ENCODE data around the gene CA5B. TPM values are rescaled to one million over a fixed set of nuclear protein-coding genes. Genes with fewer than 3 reads are reported as not detected.
"Not testable (repeated sequence)": the region's sequence is repeated elsewhere in the genome, so short reads cannot be mapped to it uniquely, and the experiment has no call there.

Gene CA5B
- total RNA-seq, 4 donors from 2014 or later = 7.2 to 14.0 (median 11.8) TPM

GRCh38 chrX:15755091-15755490 lies 17.0 kb downstream of the CA5B start:
- no peak for DNase-seq (ENCODE audit: low spot score in 2 of 2)
- no peak overlapping the region for H3K4me3 ChIP-seq (ENCODE audit: low read depth, poor library complexity, severe bottlenecking)
- 89 to 90% methylated on average over 2 of the region's 2 CpGs for WGBS, 2 donors
- intact Hi-C loops (cut with DNase I; ENCODE audit: low total_unique reads) = no loop called here
- TF ChIP-seq, protein P1, sequence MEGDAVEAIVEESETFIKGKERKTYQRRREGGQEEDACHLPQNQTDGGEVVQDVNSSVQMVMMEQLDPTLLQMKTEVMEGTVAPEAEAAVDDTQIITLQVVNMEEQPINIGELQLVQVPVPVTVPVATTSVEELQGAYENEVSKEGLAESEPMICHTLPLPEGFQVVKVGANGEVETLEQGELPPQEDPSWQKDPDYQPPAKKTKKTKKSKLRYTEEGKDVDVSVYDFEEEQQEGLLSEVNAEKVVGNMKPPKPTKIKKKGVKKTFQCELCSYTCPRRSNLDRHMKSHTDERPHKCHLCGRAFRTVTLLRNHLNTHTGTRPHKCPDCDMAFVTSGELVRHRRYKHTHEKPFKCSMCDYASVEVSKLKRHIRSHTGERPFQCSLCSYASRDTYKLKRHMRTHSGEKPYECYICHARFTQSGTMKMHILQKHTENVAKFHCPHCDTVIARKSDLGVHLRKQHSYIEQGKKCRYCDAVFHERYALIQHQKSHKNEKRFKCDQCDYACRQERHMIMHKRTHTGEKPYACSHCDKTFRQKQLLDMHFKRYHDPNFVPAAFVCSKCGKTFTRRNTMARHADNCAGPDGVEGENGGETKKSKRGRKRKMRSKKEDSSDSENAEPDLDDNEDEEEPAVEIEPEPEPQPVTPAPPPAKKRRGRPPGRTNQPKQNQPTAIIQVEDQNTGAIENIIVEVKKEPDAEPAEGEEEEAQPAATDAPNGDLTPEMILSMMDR (IDR thresholded peaks at IDR 0.05) = no peak
- TF ChIP-seq POLR2A (IDR thresholded peaks at IDR 0.05) = no peak

- WGBS, 2 donors = 71% methylated on average over 4 of the region's 4 CpGs
Measured at GRCh38 chrX:15758140-15758539, 20.1 kb downstream of the CA5B start.

DNA sequence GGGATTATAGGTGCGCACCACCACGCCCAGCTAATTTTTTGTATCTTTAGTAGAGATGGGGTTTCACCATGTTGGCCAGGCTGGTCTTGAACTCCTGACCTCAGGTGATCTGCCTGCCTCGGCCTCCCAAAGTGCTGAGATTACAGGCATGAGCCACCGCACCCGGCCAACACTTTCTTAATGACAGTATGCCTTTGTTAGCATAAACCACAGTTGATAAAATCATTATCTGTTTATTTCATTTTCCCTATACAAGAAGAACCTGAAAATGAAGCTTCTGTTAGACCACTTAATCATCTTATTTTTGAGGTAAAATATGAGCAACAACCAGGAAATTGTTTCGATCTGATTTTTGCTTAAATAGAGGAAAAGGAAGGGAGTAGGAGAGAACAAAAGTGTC lies 21.8 kb downstream of the CA5B start:
- DNase-seq (ENCODE audit: low spot score in 2 of 2); H3K4me3 ChIP-seq (ENCODE audit: low read depth, poor library complexity, severe bottlenecking); intact Hi-C loops (cut with DNase I; ENCODE audit: low total_unique reads): not testable (repeated sequence)
- WGBS, 2 donors = 92 to 95% methylated on average over 5 to 6 of the region's 6 CpGs

More at GRCh38 chrX:15758140-15758539, 20.1 kb downstream of the CA5B start:
- no peak overlapping the region for H3K4me3 ChIP-seq (ENCODE audit: low read depth, poor library complexity, severe bottlenecking)
- TF ChIP-seq POLR2A (IDR thresholded peaks at IDR 0.05) = no peak
- TF ChIP-seq, protein P1 (IDR thresholded peaks at IDR 0.05) = no peak
- intact Hi-C loops (cut with DNase I; ENCODE audit: low total_unique reads) = no loop called here
- no peak for DNase-seq (ENCODE audit: low spot score in 2 of 2)

- no peak overlapping the region for H3K4me3 ChIP-seq (ENCODE audit: low read depth, poor library complexity, severe bottlenecking)
- intact Hi-C loops (cut with DNase I; ENCODE audit: low total_unique reads) = no loop called here
- WGBS, 2 donors = 83 to 84% methylated on average over 8 of the region's 8 CpGs
- no peak for TF ChIP-seq POLR2A (IDR thresholded peaks at IDR 0.05)
- TF ChIP-seq, protein P1 (IDR thresholded peaks at IDR 0.05) = no peak
- no peak for DNase-seq (ENCODE audit: low spot score in 2 of 2)
Measured at GRCh38 chrX:15761564-15762191, 23.6 kb downstream of the CA5B start.

DNA sequence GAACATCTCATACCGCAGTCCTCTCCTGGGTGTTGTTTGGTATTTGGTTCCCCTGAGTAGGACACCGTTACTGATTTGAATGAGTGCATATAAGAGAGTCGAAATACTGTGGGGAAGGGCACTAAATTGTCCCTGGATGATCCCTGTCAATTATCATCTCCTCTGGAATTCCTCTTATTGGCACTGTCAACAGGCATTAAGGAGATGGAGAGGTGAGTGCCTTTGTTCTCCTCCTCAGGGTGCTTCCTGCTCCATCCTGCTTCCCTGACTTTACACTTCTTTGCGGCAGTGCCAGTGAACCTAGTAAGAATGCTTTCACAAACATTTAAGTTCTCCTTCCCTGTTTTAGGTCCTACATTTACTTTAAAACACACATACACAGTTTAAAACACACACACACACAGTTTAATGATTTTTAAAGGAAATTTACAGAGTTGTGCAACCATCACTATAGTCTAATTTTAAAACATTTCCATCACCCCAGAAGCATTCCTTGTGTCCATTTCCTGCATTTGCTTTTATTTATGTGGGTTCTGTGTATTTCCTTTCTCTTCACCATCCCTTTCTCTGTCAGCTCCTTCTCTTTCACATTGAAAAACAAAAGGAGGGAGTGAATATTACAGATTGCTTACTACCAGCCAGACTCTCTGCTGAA lies 31.4 kb downstream of the CA5B start:
- WGBS, 2 donors = 73 to 86% methylated on average over 4 of the region's 4 CpGs
- intact Hi-C loops (cut with DNase I; ENCODE audit: low total_unique reads) = loop anchor here (5.0 kb wide), 1 partner anchor 287 kb away; no protein-coding TSS in a partner anchor
- no peak for DNase-seq (ENCODE audit: low spot score in 2 of 2)
- no peak for TF ChIP-seq POLR2A (IDR thresholded peaks at IDR 0.05)
- TF ChIP-seq, protein P1 (IDR thresholded peaks at IDR 0.05) = no peak
- no peak overlapping the region for H3K4me3 ChIP-seq (ENCODE audit: low read depth, poor library complexity, severe bottlenecking)

GRCh38 chrX:15781961-15782699 lies 44.1 kb downstream of the CA5B start:
- TF ChIP-seq, protein P1 (IDR thresholded peaks at IDR 0.05) = no peak
- no peak for TF ChIP-seq POLR2A (IDR thresholded peaks at IDR 0.05)
- DNase-seq (ENCODE audit: low spot score in 2 of 2) = no peak
- intact Hi-C loops (cut with DNase I; ENCODE audit: low total_unique reads) = no loop called here
- H3K4me3 ChIP-seq (ENCODE audit: low read depth, poor library complexity, severe bottlenecking) = no peak overlapping the region
- 81 to 82% methylated on average over 13 of the region's 13 CpGs for WGBS, 2 donors
